Liver (tissue), 3 donors: ENCODE data around the gene RBBP7.

Experiments used
- CTCF ChIP-seq: fragments of 150-350 bp; IDR thresholded peaks from 2 replicates; pipeline ENCODE4 v1.5.1; 2017; ENCODE audit warnings: improper control_type of control experiment, low read depth, low read length; ENCODE audit not compliant: missing input control
- HNF4A ChIP-seq, 2 donors: conservative IDR thresholded peaks; 2 replicates each; pipeline ENCODE4 v1.6.1; 2016; ENCODE audit warnings: antibody characterized with exemption in 2 of 2, mild to moderate bottlenecking in 2 of 2
- YY1 ChIP-seq: IDR thresholded peaks from 2 replicates; pipeline ENCODE4 v1.6.1; 2016; ENCODE audit warnings: antibody characterized with exemption, mild to moderate bottlenecking
- TF ChIP-seq, protein P1 (sequence below): IDR thresholded peaks from 2 replicates; pipeline ENCODE4 v1.6.1; 2016; ENCODE audit warnings: antibody characterized with exemption
- donor health status: healthy.
- donor health status: healthy.

DNA sequence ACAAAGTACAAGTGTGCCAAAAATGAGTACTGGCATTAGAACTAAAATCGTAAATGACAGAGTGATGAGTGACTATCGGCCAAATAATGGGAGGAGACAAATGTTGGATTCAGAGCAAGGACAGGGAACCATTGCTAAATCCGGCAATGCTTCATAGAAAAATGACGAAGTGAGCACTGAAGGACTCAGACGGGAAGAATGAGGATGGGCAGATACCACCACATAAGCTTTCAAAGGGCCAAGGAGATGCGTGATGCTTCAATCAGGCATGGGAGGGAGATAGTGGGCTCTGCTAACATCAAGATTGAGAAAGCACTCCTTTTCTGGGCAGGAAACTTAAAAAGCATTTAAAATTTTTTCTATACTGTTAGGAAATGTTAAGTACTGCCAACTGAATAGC, 21.6 kb downstream of the RBBP7 start:
- no peak for TF ChIP-seq CTCF
- no peak for TF ChIP-seq HNF4A (conservative IDR thresholded peaks at IDR 0.05)
- TF ChIP-seq, protein P1, sequence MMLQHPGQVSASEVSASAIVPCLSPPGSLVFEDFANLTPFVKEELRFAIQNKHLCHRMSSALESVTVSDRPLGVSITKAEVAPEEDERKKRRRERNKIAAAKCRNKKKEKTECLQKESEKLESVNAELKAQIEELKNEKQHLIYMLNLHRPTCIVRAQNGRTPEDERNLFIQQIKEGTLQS, result no peak
- no peak for TF ChIP-seq YY1
